NT2/D1 (cell line): ENCODE measurements around the gene DMGDH.

ENCODE experiments used
- DNase-seq: peaks from one replicate; pipeline ENCODE4 v3.0.0-alpha.2; 2011; ENCODE audit warnings: low read depth, low spot score
- H3K27me3 ChIP-seq: 2 replicates; pipeline ENCODE4 v1.6.0; 2011; ENCODE audit warnings: mild to moderate bottlenecking; ENCODE audit not compliant: insufficient read length, insufficient read depth
- H3K36me3 ChIP-seq: 2 replicates; pipeline ENCODE4 v1.6.1; 2011; ENCODE audit warnings: mild to moderate bottlenecking, low read length, mixed read lengths; ENCODE audit not compliant: insufficient read depth, insufficient read length
- H3K4me1 ChIP-seq: 2 replicates; pipeline ENCODE4 v1.5.1; 2011; ENCODE audit not compliant: insufficient read depth, insufficient read length
- H3K4me3 ChIP-seq: 2 replicates; pipeline ENCODE4 v1.5.1; 2011; ENCODE audit warnings: low read depth; ENCODE audit not compliant: insufficient read length
- H3K9ac ChIP-seq: 2 replicates; pipeline ENCODE4 v1.6.0; 2011; ENCODE audit warnings: low read depth; ENCODE audit not compliant: insufficient read length
- H3K9me3 ChIP-seq: 2 replicates; pipeline ENCODE4 v1.5.1; 2011; ENCODE audit warnings: mild to moderate bottlenecking, low read length; ENCODE audit not compliant: insufficient read depth
- SUZ12 ChIP-seq: IDR thresholded peaks from 2 replicates; pipeline ENCODE4 v1.6.1; 2011; ENCODE audit not compliant: insufficient read length, insufficient read depth; ENCODE audit errors: extremely low read depth
- YY1 ChIP-seq: IDR thresholded peaks from 2 replicates; pipeline ENCODE4 v1.6.1; 2011; ENCODE audit not compliant: insufficient read length, insufficient read depth
- ZNF274 ChIP-seq: IDR thresholded peaks from 2 replicates; pipeline ENCODE4 v1.6.1; 2011; ENCODE audit warnings: mild to moderate bottlenecking, low read depth, low read length

DMGDH gene

DNA sequence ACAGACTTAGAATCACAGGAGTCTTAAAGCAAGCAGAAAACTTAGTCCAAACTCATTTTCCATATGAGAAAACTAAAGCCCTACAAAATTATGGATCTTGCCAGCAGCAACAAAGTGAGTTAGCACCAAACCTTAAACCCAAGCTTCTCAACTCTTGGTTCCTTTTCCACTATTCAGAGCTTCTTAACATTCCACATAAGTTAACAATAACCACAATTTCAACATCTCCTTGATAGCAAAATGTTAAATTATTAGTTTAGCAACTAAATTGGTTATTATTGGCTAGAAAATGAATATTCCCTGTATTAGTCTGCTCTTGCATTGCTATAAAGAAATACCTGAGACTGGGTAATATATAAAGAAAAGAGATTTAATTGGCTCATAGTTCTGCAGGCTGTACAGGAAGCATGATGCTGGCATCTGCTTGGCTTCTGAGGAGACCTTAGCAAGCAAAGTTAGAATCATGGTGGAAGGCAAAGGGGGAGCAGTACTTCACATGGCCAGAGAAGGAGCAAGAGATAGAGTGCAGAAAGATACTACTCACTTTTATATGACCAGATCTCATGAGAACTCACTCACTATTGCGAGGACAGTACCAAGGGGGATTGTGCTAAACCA is 58.1 kb downstream of the DMGDH start:
- H3K9me3 ChIP-seq, result peaks cover 4% of the 10 kb centered on the region; the same call in 1 of the 2 replicates
- DNase-seq, result no peak
- H3K4me3 ChIP-seq, result no peak overlapping the region
- no peaks in the 10 kb centered on the region for H3K36me3 ChIP-seq
- TF ChIP-seq SUZ12, result no peak
- TF ChIP-seq ZNF274, result no peak
- no peak for TF ChIP-seq YY1
- no peaks in the 10 kb centered on the region for H3K27me3 ChIP-seq
- H3K9ac ChIP-seq, result no peak overlapping the region
- no peaks in the 10 kb centered on the region for H3K4me1 ChIP-seq

DNA sequence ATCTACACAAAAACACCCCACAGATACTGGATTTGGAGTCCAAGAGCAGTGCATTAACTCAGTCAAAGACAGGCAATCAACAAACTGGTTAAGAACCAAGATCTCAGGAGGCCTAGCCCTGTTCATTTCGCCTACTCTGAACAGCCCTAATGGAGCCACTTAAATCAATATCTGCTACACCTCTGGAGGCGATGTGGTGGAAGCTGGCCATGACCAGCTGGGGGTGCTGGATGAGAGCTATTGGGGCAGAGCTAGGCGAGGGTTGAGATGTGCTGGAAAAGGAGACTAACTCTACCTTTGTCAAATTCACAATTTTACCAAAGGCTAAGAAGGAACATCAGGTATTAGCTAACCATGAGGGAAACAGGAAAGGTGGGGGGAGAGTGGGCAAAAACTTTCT is 61.1 kb downstream of the DMGDH start:
- no peak overlapping the region for H3K9ac ChIP-seq
- no peaks in the 10 kb centered on the region for H3K36me3 ChIP-seq
- H3K27me3 ChIP-seq, result no peaks in the 10 kb centered on the region
- peaks cover 4% of the 10 kb centered on the region; the same call in 1 of the 2 replicates for H3K9me3 ChIP-seq
- H3K4me3 ChIP-seq, result no peak overlapping the region
- no peaks in the 10 kb centered on the region for H3K4me1 ChIP-seq
- no peak for TF ChIP-seq YY1
- TF ChIP-seq ZNF274, result no peak
- no peak for TF ChIP-seq SUZ12
- DNase-seq, result no peak

DNA sequence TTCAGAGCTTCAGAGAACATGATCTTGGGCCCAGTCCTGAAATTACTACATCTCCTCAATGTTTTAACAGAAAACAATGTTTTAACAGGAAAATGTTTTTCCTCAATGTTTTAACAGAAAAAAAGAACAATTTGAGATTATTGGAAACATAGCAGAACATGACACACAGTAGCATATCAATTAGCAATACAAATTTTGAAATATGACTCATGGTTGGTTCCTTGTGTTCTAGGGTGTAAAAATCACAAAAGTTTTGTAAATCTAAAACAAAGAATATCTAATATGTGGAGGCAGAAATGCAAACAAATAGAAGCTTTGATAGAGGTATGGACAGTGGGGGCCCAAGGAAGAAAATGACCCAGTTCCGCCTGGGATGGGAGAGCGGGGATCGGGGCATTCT is 61.6 kb downstream of the DMGDH start:
- Histone ChIP-seq H3K27me3 (no peaks in the 10 kb centered on the region), H3K9ac (no peak overlapping the region), H3K36me3 (no peaks in the 10 kb centered on the region), H3K4me1 (no peaks in the 10 kb centered on the region), H3K4me3 (no peak overlapping the region), H3K9me3 (peaks cover 4% of the 10 kb centered on the region; the same call in 1 of the 2 replicates)
- TF ChIP-seq ZNF274 (no peak), SUZ12 (no peak)
- DNase-seq, result no peak

DNA sequence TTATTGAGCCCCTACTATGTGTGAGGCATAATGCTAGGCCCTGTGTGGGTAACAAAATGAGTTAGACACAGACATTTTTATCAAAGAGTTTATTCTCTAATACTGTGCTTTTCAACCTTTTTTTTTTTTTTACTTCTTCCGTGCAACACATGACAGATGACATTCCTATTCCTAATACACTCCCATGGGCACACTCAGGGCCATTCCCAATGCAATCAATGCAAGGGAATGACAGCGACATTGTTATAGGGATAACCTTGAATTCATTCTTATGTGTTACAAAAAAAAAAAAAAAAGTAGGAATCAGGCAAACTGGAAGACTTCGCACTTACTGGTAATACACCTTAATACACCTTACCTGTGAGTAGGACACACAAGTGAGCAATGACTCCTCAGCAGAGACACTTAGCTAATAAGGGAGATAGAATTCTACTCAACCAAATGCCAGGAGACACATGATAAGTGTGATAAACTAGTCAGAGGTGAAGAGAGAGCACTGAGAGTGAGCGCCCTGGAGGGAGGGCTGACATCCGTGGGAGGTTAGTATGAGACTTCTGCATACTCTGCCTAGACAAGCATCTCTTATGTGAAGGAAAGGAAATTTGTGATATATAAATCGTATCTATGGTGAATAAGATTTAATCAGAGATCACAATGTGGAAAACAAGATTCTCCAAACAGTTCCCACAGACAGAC is 63.4 kb downstream of the DMGDH start:
- no peak for TF ChIP-seq SUZ12
- TF ChIP-seq YY1, result no peak
- no peak for TF ChIP-seq ZNF274
- Histone ChIP-seq H3K9me3 (no peaks in the 10 kb centered on the region), H3K36me3 (no peaks in the 10 kb centered on the region), H3K9ac (no peak overlapping the region), H3K4me1 (no peaks in the 10 kb centered on the region), H3K27me3 (no peaks in the 10 kb centered on the region), H3K4me3 (no peak overlapping the region)
- DNase-seq, result no peak

DNA sequence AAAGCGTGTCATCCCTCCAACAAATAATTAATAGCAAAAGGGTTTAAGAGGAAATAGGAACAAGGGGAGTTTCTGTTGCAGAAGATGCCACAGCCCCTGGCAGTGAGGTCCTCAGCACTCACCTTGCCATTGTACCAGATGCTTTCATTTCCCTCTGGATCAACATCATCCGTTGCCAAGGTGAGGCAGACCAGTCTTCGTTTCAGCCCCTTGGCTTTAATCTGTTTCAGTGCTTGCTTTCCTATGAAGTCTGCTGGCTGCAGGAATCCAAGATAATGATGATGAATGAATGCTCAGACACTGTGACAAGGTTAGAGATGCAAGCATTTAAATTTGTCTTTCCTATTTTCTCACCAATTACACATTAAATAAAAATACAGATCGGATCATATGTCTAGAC is 64.3 kb downstream of the DMGDH start:
- no peak for DNase-seq
- H3K4me3 ChIP-seq, result no peak overlapping the region

DNA sequence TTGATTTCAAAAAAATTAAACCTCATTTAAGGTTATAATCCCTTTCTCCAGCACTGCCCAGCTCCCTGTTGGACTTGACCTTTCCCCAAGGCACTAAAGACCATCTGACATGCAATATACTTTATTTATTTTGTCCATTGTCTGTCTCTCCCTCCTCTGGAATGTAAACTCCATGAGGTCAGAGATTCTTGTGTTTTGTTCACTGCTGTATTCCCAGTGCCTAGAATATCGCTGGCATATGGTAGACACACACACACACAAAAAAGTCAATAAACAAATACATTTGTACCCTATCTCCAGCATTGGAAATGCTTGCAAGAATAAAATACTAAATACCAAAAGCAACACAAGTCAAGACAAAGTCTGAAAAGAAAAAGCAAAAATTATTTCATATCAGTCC is 67.1 kb downstream of the DMGDH start:
- no peak for DNase-seq
- Histone ChIP-seq H3K36me3 (no peaks in the 10 kb centered on the region), H3K4me1 (no peaks in the 10 kb centered on the region), H3K27me3 (no peaks in the 10 kb centered on the region), H3K9ac (no peak overlapping the region), H3K4me3 (no peak overlapping the region), H3K9me3 (no peaks in the 10 kb centered on the region)
- TF ChIP-seq SUZ12 (no peak), YY1 (no peak), ZNF274 (no peak)

More for the DNA sequence above, 64.3 kb downstream of the DMGDH start:
- Histone ChIP-seq H3K36me3 (no peaks in the 10 kb centered on the region), H3K9me3 (no peaks in the 10 kb centered on the region), H3K9ac (no peak overlapping the region), H3K4me1 (no peaks in the 10 kb centered on the region), H3K27me3 (no peaks in the 10 kb centered on the region)
- TF ChIP-seq ZNF274, result no peak
- TF ChIP-seq SUZ12, result no peak
- TF ChIP-seq YY1, result no peak

DNA sequence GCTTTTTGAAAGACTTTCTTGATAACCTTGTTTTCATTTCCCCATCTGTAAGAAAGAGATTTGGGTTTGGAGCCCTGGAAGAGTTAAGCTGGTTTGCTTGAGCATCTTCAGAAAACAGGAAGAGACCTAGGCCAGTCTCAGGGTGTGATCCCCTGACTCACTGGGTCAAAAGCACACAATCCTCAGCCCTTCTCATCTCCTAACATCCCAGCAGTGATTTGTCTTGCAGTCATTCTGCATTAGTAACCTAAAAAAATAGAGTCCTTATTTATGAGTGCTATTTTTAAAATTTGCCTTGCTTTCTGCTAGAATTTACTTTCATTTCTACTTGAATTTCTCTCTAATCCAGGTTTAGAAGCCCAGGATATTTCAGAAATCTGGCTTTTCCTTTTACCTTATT is 68.0 kb downstream of the DMGDH start:
- TF ChIP-seq ZNF274 (no peak), YY1 (no peak), SUZ12 (no peak)
- Histone ChIP-seq H3K27me3 (no peaks in the 10 kb centered on the region), H3K4me1 (no peaks in the 10 kb centered on the region), H3K9me3 (no peaks in the 10 kb centered on the region), H3K9ac (no peak overlapping the region), H3K36me3 (no peaks in the 10 kb centered on the region), H3K4me3 (no peak overlapping the region)
- DNase-seq, result no peak
